Keratinocyte (primary cell): Measurements from ENCODE around the gene ZCCHC17.

ENCODE experiments used
- CTCF ChIP-seq, 3 experiments: IDR thresholded peaks in 1 of 3; conservative IDR thresholded peaks in 1 of 3; optimal IDR thresholded peaks in 1 of 3; 2 replicates in 2 of 3; 3 replicates in 1 of 3; pipeline versions ENCODE3 to v1.5.1; 2011; ENCODE audit warnings: low read length in 3 of 3, mild to moderate bottlenecking in 3 of 3, moderate library complexity in 2 of 3, control low read depth in 1 of 3, inconsistent platforms in 1 of 3; ENCODE audit not compliant: insufficient read depth in 2 of 3; ENCODE audit errors: extremely low read depth in 1 of 3
- EZH2 ChIP-seq: IDR thresholded peaks from one replicate; pipeline ENCODE4 v1.6.1; 2012; ENCODE audit warnings: inconsistent platforms, mild to moderate bottlenecking, low read length, moderate library complexity

GRCh38 chr1:31380181-31380580 lies 83.3 kb downstream of the ZCCHC17 start:
- TF ChIP-seq CTCF (optimal IDR thresholded peaks at IDR 0.05 in 1 of 3, IDR thresholded peaks at IDR 0.05 in 1 of 3, conservative IDR thresholded peaks at IDR 0.05 in 1 of 3; ENCODE audit: extremely low read depth in 1 of 3, insufficient read depth in 2 of 3, low read length in 3 of 3) (no peak), EZH2 (no peak)
